SHP77 treated with DMSO at 0.1 percent for 48 hours (cell line): ENCODE data around the gene WDR12.
"Not testable (repeated sequence)": the region's sequence is repeated elsewhere in the genome, so short reads cannot be mapped to it uniquely, and the experiment has no call there.

Source experiments
- DNase-seq: peaks from one replicate; lab custom pipeline; 2025; lab: John Stamatoyannopoulos, UW

Gene WDR12

DNA sequence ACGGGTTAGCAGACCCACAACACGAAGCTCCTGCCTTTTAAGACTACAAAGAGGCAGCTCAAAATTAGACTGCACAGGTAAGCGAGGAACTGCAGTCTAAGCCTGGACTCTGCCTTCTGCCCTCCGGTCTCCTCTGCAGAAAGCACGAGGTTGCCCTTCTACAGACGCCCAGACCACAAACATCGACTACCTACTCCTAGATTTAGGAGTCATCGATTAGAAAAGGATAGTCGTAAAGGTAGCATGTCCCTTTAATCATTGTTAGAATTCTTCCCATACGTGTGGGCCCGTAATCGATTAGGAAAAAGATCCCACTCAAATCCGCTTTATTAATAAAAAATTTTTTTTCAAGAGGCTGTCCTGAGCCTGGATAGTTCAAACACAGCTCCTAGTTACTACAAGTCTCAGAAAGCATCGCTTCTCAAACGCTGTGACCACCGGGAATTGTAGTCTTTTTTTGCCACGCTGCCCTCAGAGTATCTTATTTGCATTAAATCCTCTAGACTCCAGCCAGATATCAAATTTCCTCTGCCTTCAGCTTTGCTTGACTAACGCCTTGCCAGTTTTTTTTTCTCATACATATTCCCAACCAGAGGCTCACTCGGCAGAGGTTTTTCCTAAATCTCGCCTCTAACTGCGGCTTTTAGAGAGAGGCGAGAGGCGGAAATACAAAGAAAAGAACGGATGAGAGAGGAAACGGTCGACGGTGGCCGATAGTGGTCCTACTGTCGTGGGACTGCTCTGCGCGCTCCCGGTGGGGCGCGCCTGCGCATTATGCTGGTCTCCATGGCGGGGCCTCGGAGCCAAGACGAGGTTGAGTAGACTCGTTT lies at the start of gene WDR12, which contains the start of gene CARF:
TSS of gene WDR12 (minus strand) at position 162 of the 830 bp plus-strand sequence. CDS start 197 bp downstream, outside the sequence.
TSS of gene CARF (plus strand) at position 764 of the 830 bp plus-strand sequence. CDS start 29,628 bp downstream, outside the sequence.
- DNase-seq: peak; percentile 93

DNA sequence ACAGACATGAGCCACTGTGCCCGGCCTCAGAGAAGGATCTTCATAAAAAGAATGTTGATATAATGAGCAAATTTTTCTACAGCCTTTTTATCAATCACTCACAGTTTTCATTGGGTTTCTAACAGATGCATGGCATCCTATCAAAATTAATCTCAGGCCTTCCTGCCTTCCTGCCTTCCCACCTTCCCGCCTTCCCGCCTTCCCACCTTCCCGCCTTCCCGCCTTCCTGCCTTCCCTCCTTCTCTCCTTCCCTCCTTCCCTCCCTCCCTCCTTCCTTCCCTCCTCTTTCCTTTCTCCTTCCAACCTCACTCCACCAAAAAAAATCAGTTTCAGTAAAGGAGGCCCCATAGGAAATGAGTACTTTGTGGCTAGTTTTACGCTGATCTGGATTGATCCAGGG lies 49.1 kb upstream of the WDR12 start:
- no peak for DNase-seq

GRCh38 chr2:202950592-202950991 lies 39.1 kb upstream of the WDR12 start:
- DNase-seq: no peak

DNA sequence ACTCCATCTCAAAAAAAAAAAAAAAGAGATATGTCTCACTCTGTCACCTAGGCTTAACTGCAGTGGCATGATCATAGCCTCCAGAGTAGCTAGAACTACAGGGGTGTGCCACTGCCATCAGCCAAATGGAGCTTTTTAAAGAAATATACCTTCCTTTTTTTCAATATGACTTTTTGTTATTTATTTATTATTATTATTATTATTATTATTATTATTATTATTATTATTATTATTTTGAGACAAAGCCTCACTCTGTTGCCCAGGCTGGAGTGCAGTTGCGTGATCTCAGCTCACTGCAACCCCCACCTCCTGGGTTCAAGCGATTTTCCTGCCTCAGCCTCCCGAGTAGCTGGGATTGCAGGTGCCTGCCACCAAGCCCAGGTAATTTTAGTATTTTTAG lies 37.9 kb upstream of the WDR12 start:
- DNase-seq: not testable (repeated sequence)

GRCh38 chr2:202945497-202945896 lies 34.0 kb upstream of the WDR12 start:
- DNase-seq: no peak

- no peak for DNase-seq
Measured at GRCh38 chr2:202944816-202945215, 33.3 kb upstream of the WDR12 start.

GRCh38 chr2:202944408-202944807 lies 32.9 kb upstream of the WDR12 start:
- DNase-seq: no peak

DNA sequence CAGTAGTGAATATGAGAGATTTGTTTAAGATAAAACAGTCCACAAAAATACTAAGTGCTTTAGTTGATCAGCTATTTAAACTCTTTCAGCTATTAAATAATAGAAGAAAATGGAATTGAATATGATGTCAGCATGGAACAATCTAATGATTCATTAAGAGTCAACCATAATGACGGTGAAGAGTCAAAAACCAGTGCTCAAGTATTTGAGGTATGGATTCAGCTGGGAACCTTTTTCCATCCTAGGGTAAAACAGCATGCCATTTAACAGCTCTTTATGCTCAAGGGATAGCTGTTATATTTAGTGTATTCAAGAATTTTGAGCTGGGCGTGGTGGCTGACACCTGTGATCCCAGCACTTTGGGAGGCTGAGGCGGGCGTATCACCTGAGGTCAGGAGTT lies 30.3 kb upstream of the WDR12 start:
- DNase-seq: no peak

GRCh38 chr2:202938960-202939359 lies 27.5 kb upstream of the WDR12 start:
- DNase-seq: no peak

DNA sequence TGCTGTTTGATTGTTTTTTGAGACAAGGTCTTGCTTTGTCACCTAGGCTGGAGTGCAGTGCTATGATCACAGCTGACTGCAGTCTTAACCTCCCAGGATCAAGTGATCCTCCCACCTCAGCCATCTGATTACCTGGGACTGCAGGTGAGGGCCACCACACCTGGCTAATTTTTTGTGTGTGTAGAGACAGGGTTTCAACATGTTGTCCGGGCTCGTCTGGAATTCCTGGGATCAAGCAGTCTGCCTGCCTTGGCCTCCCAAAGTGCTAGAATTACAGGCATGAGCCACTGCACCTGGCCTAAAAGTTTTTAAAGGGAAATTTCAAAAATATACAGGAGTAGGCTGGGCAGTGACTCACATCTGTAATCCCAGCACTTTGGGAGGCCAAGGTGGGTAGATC lies 23.0 kb upstream of the WDR12 start:
- no peak for DNase-seq

DNA sequence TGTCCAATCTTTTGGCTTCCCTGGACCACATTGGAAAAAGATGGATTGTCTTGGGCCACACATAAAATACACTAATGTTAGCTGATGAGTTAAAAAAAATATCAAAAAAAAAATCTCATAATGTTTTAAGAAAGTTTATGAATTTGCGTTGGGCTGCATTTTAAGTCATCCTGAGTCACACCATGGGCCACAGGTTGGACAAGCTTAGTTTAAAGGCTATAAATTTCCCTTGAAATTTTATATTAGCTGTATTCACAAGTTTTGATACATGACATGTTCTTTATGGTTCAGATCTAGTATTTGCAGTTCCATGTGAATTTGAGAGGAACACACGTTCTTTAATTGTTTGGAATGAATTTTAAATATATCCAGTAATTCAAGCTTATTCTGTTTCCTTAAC lies 22.5 kb upstream of the WDR12 start:
- DNase-seq: no peak

GRCh38 chr2:202933139-202933510 lies 21.7 kb upstream of the WDR12 start:
- no peak for DNase-seq

GRCh38 chr2:202932425-202933138 lies 21.1 kb upstream of the WDR12 start:
- DNase-seq: no peak

GRCh38 chr2:202918860-202919259 lies 7.4 kb upstream of the WDR12 start:
- DNase-seq: no peak

DNA sequence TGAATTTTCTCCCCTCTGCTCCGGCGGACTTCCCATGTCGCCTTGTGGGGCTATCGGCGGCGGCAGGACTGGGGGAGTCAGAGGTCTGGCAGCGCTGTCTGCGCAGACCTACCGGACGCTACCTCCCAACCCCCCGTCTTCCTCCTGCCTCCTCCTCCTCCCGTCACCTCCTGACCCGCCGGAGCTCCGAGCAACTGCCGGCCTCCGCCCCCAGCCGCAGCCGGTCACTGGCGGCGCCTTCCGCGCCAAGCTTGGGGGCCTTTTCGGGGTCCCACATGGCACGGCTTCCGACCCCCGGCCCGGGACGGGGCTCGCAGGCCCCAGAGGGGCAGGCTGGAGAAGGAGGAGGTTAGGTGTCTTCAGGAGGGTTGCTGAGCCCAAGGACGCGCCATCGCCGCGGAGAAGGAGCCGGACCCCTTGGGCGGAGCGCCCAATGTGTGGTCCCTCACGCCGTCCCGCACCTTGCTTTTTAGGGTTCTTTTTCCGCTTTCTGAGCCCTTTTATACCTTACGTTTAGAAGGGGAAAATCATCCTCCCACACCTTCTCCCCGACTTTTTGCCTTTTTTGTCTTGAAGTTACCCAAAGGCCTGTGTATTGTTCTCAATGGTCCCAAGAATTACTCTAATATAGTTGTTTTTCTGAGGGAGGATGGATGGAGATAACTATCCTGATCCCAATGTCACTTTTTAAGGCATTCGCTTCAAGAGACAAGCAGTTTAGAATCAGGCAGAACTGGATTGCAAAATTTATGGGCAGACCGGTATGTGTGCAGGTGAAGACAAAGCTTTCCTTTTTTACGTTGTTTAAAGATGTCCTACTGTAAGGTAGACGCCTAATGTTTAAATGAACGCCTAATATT lies 1.1 kb upstream of the WDR12 start:
- not testable (repeated sequence) for DNase-seq

- DNase-seq: no peak
Measured at GRCh38 chr2:202911203-202911511, 316 bp downstream of the WDR12 start.

DNA sequence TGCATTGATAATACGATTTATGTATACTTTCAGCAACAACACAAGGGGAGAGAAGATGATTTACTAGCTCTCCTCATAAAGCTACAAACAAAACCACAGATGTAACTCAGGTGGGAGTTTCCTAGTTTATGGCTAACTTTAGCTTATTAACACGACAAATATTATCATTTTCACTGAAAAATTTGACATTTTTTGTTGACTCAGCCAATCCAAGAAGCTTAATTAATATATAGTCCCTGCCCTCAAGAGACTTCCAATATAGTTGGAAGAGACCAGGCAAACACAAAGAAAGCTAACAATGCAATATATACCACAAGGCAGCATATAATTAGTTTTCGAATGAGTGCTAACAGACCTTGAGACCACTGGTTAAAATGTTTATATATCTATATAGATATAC lies 775 bp downstream of the WDR12 start:
- DNase-seq: no peak

- not testable (repeated sequence) for DNase-seq
Measured at GRCh38 chr2:202910250-202910649, 1.2 kb downstream of the WDR12 start.

DNA sequence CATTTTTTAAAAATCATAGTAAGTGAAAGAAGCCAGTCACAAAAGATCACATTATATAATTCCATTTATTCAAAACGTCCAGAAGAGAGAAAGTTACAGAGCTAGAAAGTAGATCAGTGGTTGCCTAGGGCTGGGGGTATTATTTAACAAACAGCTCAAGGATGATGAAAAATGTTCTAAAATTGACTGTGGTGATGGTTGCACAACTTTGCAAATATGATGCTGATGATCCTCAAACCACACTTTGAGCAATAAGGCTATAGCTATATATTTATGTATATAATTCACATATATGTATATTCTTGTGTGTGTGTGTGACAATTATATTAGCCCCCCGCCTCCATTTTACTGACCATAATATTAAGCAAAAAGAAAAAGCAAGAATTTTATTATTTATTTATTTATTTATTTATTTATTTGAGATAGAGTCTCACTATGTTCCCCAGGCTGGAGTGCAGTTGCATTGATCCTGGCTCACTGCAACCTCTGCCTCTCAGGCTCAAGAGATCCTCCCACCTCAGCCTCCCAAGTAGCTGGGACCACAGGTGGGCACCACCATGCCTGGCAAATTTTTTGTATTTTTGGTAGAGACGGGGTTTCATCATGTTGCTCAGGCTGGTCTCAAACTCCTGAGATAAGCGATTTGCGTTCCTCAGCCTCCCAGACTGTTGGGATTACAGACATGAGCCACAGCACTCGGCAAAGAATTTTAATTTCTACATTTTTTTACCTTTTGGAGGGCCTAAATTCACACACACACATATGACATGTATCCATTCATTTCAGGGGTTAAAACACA lies 1.9 kb downstream of the WDR12 start:
- DNase-seq: no peak

DNA sequence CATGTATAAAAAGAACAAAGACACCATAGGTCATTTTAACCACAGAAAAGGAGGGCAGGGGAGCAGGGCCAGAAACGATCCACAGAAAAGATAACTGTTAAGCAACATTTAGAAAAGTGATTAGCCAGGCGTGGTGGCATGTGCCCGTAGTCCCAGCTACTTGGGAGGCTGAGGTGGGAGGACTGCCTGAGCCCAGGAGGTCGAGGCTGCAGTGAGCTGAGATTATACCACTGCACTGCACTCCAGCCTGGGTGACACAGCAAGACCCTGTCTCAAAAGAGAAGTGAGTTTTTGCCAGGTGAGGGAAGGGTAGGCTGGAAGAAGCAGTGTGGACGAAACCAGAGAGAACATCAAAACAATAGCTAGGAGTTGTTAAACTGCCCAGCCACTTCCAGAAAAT lies 3.3 kb downstream of the WDR12 start:
- DNase-seq: no peak

DNA sequence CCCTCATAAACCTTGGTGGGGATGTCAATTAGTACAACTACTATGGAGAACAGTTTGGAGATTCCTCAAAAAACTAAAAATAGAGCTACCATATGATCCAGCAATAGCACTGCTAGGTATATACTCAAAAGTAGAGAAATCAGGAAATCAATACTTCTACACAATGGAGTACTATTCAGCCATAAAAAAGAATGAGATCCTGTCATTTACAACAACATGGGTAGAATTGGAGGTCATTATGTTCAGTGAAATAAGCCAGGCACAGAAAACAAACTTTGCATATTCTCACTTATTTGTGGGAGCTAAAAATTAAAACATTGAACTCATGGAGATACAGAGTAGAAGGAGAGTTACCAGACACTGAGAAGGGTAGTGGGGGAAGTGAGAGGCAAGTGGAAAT lies 6.0 kb downstream of the WDR12 start:
- not testable (repeated sequence) for DNase-seq

- no peak for DNase-seq
Measured at GRCh38 chr2:202885190-202885589, 26.3 kb downstream of the WDR12 start.
